ENCODE data around the gene JAKMIP3.
A peak's percentile ranks its signal among the peaks of the same experiment; 100 is the strongest.

The JAKMIP3 gene

DNA sequence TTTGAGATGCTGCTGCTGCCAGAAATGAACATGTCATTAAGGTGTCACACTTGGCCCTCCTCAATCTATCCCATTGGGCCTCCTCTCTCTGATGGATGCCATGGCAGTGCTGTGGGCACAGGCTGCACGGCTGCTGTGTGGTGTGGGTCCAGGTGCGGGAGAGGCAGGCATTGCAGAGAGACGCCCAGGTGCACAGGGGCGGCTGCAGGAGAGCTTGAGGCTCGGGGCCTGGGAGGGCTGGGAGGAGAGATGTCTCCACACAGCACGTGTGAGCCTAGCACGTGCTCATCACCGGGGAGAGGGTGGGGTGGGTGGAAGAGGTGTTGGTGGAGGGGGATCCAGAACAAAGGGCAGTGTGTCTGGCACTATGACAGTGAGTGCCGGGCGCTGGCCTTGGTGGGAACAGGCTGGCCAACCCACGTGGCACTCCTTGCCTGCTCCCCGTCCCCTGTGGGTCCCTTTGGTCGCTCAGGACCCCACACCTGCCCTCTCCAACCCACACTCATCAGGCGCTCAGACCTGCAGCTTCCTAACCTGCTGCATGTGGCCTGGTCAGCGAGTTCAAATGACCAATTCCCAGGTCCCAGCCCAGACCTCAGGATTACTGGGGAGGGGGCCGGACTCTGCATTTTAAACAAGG is 44.1 kb upstream of the JAKMIP3 start:
- Histone ChIP-seq H3K27me3 (ENCODE audit: insufficient read depth, poor library complexity, severe bottlenecking) (peaks cover 6% of the 10 kb centered on the region), H3K4me3 (replicated peaks; ENCODE audit: insufficient read depth, low read length) (no peak overlapping the region), H3K27ac (replicated peaks) (no peak overlapping the region)
- no peak for TF ChIP-seq GABPA (IDR thresholded peaks at IDR 0.05; ENCODE audit: low read depth)
- TF ChIP-seq, protein P1, sequence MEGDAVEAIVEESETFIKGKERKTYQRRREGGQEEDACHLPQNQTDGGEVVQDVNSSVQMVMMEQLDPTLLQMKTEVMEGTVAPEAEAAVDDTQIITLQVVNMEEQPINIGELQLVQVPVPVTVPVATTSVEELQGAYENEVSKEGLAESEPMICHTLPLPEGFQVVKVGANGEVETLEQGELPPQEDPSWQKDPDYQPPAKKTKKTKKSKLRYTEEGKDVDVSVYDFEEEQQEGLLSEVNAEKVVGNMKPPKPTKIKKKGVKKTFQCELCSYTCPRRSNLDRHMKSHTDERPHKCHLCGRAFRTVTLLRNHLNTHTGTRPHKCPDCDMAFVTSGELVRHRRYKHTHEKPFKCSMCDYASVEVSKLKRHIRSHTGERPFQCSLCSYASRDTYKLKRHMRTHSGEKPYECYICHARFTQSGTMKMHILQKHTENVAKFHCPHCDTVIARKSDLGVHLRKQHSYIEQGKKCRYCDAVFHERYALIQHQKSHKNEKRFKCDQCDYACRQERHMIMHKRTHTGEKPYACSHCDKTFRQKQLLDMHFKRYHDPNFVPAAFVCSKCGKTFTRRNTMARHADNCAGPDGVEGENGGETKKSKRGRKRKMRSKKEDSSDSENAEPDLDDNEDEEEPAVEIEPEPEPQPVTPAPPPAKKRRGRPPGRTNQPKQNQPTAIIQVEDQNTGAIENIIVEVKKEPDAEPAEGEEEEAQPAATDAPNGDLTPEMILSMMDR (IDR thresholded peaks at IDR 0.05; ENCODE audit: insufficient read depth, low read length): no peak
- TF ChIP-seq SPI1 (IDR thresholded peaks at IDR 0.05; ENCODE audit: borderline replicate concordance, low read depth): no peak
- TF ChIP-seq, protein P2, sequence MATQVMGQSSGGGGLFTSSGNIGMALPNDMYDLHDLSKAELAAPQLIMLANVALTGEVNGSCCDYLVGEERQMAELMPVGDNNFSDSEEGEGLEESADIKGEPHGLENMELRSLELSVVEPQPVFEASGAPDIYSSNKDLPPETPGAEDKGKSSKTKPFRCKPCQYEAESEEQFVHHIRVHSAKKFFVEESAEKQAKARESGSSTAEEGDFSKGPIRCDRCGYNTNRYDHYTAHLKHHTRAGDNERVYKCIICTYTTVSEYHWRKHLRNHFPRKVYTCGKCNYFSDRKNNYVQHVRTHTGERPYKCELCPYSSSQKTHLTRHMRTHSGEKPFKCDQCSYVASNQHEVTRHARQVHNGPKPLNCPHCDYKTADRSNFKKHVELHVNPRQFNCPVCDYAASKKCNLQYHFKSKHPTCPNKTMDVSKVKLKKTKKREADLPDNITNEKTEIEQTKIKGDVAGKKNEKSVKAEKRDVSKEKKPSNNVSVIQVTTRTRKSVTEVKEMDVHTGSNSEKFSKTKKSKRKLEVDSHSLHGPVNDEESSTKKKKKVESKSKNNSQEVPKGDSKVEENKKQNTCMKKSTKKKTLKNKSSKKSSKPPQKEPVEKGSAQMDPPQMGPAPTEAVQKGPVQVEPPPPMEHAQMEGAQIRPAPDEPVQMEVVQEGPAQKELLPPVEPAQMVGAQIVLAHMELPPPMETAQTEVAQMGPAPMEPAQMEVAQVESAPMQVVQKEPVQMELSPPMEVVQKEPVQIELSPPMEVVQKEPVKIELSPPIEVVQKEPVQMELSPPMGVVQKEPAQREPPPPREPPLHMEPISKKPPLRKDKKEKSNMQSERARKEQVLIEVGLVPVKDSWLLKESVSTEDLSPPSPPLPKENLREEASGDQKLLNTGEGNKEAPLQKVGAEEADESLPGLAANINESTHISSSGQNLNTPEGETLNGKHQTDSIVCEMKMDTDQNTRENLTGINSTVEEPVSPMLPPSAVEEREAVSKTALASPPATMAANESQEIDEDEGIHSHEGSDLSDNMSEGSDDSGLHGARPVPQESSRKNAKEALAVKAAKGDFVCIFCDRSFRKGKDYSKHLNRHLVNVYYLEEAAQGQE (IDR thresholded peaks at IDR 0.05; ENCODE audit: insufficient replicate concordance, low read depth): no peak
- TF ChIP-seq POLR2AphosphoS5 (IDR thresholded peaks at IDR 0.05; ENCODE audit: low read depth): no peak
- no peak for DNase-seq (ENCODE audit: low read depth in 1 of 2, low spot score in 1 of 2)

DNA sequence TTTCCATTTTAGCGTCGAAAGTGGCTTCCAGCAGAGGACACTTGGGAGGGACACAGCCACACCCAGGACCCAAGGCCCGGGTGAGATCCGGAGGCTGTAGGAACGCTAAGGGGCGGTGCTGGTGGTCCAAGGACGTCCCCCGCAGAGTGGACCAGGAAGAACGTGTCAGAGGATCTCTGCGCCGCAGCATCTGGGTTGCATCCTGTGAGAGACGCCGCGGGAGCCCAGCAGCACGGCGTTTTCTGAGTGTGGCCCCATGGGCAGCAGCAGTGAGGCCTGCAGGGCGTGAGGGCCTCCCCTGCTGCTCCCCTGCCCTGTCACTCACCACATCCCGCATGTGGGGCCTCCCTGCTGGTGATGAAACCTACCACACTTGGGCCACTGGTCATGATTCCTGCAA is 43.5 kb upstream of the JAKMIP3 start:
- TF ChIP-seq, protein P2 (IDR thresholded peaks at IDR 0.05; ENCODE audit: insufficient replicate concordance, low read depth): no peak
- TF ChIP-seq GABPA (IDR thresholded peaks at IDR 0.05; ENCODE audit: low read depth): no peak
- TF ChIP-seq, protein P1 (IDR thresholded peaks at IDR 0.05; ENCODE audit: insufficient read depth, low read length): no peak
- TF ChIP-seq SPI1 (IDR thresholded peaks at IDR 0.05; ENCODE audit: borderline replicate concordance, low read depth): no peak
- TF ChIP-seq POLR2AphosphoS5 (IDR thresholded peaks at IDR 0.05; ENCODE audit: low read depth): no peak
- Histone ChIP-seq H3K27me3 (ENCODE audit: insufficient read depth, poor library complexity, severe bottlenecking) (peaks cover 6% of the 10 kb centered on the region), H3K4me3 (replicated peaks; ENCODE audit: insufficient read depth, low read length) (no peak overlapping the region), H3K27ac (replicated peaks) (no peak overlapping the region)
- DNase-seq (ENCODE audit: low read depth in 1 of 2, low spot score in 1 of 2): no peak

DNA sequence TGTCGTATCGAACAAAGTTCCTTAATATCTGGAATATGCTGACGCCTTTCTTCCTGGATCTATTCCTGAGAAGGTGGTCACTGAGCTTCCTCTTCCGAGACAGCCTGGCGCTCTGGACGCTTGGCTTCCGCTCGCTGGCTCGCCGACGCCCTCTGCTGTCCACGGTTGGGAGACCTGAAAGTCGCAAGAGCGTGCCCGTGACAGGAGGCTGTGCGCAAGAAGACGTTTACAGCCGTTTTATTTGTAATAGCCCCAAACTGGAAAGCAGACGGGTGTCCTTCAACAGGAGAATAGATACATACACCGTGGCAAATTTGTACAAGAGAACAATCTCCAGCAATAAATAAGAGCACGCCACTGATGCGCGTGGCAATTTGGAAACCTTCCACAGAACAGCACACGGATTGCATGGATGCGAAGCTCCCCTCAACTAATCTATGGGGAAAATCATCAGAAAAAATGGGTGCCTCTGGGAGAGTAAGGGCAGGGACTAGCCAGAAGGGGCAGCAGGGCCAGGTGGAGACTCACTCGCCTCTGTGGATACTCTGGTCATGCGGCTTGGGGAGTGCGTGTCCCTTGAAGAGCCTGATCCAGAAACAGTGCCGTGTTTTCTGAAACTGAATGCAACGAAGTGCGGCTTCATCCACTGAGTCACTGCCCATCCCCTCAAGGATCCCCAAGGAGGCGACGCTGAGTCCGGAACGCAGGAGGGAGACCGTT is 42.5 kb upstream of the JAKMIP3 start:
- H3K27me3 ChIP-seq (ENCODE audit: insufficient read depth, poor library complexity, severe bottlenecking): peaks cover 7% of the 10 kb centered on the region
- H3K4me3 ChIP-seq (replicated peaks; ENCODE audit: insufficient read depth, low read length): no peak overlapping the region

More for the DNA sequence above, 42.5 kb upstream of the JAKMIP3 start:
- TF ChIP-seq, protein P1 (IDR thresholded peaks at IDR 0.05; ENCODE audit: insufficient read depth, low read length): peak; percentile 75
- TF ChIP-seq SPI1 (IDR thresholded peaks at IDR 0.05; ENCODE audit: borderline replicate concordance, low read depth): peak; percentile 6; the same call in 1 of the 2 replicates
- no peak for TF ChIP-seq POLR2AphosphoS5 (IDR thresholded peaks at IDR 0.05; ENCODE audit: low read depth)
- H3K27ac ChIP-seq (replicated peaks): no peak overlapping the region
- peak; percentile 68 to 81 for DNase-seq (ENCODE audit: low read depth in 1 of 2, low spot score in 1 of 2)

Measured in HL-60 (cell line).